KMS-11 (cell line): Measurements from ENCODE around the gene POU3F2.

Source experiments
- H2AFZ ChIP-seq: fragments of 200-600 bp; sonication (generic); 2 replicates; pipeline ENCODE4 v1.6.1; 2016; ENCODE audit warnings: antibody characterized with exemption, mixed run types, low read depth
- H3K27ac ChIP-seq: fragments of 200-600 bp; sonication (generic); 2 replicates; pipeline ENCODE4 v1.6.1; 2016; ENCODE audit warnings: mild to moderate bottlenecking, mixed run types
- H3K27me3 ChIP-seq: fragments of 200-600 bp; sonication (generic); 2 replicates; pipeline ENCODE4 v1.6.1; 2017; ENCODE audit warnings: mild to moderate bottlenecking, low read depth, mixed run types, moderate library complexity; ENCODE audit not compliant: insufficient read depth
- H3K36me3 ChIP-seq: fragments of 200-600 bp; sonication (generic); 2 replicates; pipeline ENCODE4 v1.6.1; 2017; ENCODE audit warnings: mild to moderate bottlenecking, mixed run types; ENCODE audit not compliant: insufficient read depth
- H3K4me1 ChIP-seq: fragments of 200-600 bp; sonication (generic); 2 replicates; pipeline ENCODE4 v1.6.1; 2016; ENCODE audit warnings: mild to moderate bottlenecking, low read depth, mixed run types; ENCODE audit not compliant: poor library complexity, severe bottlenecking
- H3K4me2 ChIP-seq: fragments of 200-600 bp; sonication (generic); 2 replicates; pipeline ENCODE4 v1.7.0; 2016; ENCODE audit warnings: mild to moderate bottlenecking, mixed run types
- H3K4me3 ChIP-seq: fragments of 200-600 bp; sonication (generic); IDR thresholded peaks from 2 replicates; pipeline ENCODE4 v1.6.1; 2017; ENCODE audit warnings: low read depth, low read length, mixed read lengths; ENCODE audit not compliant: insufficient read depth
- H3K79me2 ChIP-seq: fragments of 200-600 bp; sonication (generic); 2 replicates; pipeline ENCODE4 v1.6.1; 2016; ENCODE audit warnings: low read depth, mixed run types; ENCODE audit not compliant: insufficient read depth
- H3K9ac ChIP-seq: fragments of 200-600 bp; sonication (generic); 2 replicates; pipeline ENCODE4 v1.6.1; 2016; ENCODE audit warnings: mild to moderate bottlenecking, mixed run types
- H4K20me1 ChIP-seq: fragments of 200-600 bp; sonication (generic); 2 replicates; pipeline ENCODE4 v1.6.1; 2016; ENCODE audit warnings: mild to moderate bottlenecking, mixed run types; ENCODE audit not compliant: insufficient read depth
- CTCF ChIP-seq: fragments of 200-600 bp; sonication (generic); conservative IDR thresholded peaks from 2 replicates; pipeline ENCODE4 v1.6.1; 2017; ENCODE audit warnings: low read depth, mild to moderate bottlenecking, antibody characterized with exemption, low read length, moderate library complexity, mixed read lengths

POU3F2 gene

GRCh38 chr6:98816799-98817198 is 17.6 kb upstream of the POU3F2 start:
- Histone ChIP-seq H2AFZ (no peak overlapping the region), H3K4me3 (no peak overlapping the region), H3K27ac (no peak overlapping the region), H3K9ac (no peak overlapping the region), H3K79me2 (no peaks in the 10 kb centered on the region), H4K20me1 (no peaks in the 10 kb centered on the region), H3K4me1 (no peaks in the 10 kb centered on the region), H3K36me3 (no peaks in the 10 kb centered on the region), H3K4me2 (no peak overlapping the region), H3K27me3 (no peaks in the 10 kb centered on the region)
- TF ChIP-seq CTCF, result no peak

GRCh38 chr6:98821756-98822405 is 12.5 kb upstream of the POU3F2 start:
- Histone ChIP-seq H4K20me1 (no peaks in the 10 kb centered on the region), H3K36me3 (no peaks in the 10 kb centered on the region), H3K4me3 (no peak overlapping the region), H3K79me2 (no peaks in the 10 kb centered on the region), H3K4me2 (no peak overlapping the region), H3K27me3 (no peaks in the 10 kb centered on the region), H3K4me1 (no peaks in the 10 kb centered on the region), H3K27ac (no peak overlapping the region), H3K9ac (no peak overlapping the region), H2AFZ (no peak overlapping the region)
- no peak for TF ChIP-seq CTCF

- H3K79me2 ChIP-seq, result no peaks in the 10 kb centered on the region
- H3K27me3 ChIP-seq, result no peaks in the 10 kb centered on the region
- H3K4me2 ChIP-seq, result no peak overlapping the region
- H4K20me1 ChIP-seq, result no peaks in the 10 kb centered on the region
- no peak overlapping the region for H3K27ac ChIP-seq
- H3K4me3 ChIP-seq, result no peak overlapping the region
- H2AFZ ChIP-seq, result no peak overlapping the region
- H3K36me3 ChIP-seq, result no peaks in the 10 kb centered on the region
- H3K9ac ChIP-seq, result no peak overlapping the region
- TF ChIP-seq CTCF, result no peak
- no peaks in the 10 kb centered on the region for H3K4me1 ChIP-seq
Measured at GRCh38 chr6:98823428-98824161, 10.8 kb upstream of the POU3F2 start.

GRCh38 chr6:98824162-98824901 is 10.0 kb upstream of the POU3F2 start:
- Histone ChIP-seq H3K36me3 (no peaks in the 10 kb centered on the region), H3K79me2 (no peaks in the 10 kb centered on the region), H3K27ac (no peak overlapping the region), H3K4me1 (no peaks in the 10 kb centered on the region), H4K20me1 (no peaks in the 10 kb centered on the region), H3K4me2 (no peak overlapping the region), H3K9ac (no peak overlapping the region), H3K4me3 (no peak overlapping the region), H2AFZ (no peak overlapping the region), H3K27me3 (no peaks in the 10 kb centered on the region)
- no peak for TF ChIP-seq CTCF
